NCI-H187 (cell line): Measurements from ENCODE around the gene ACSF3.
"Not testable (repeated sequence)": the region's sequence is repeated elsewhere in the genome, so short reads cannot be mapped to it uniquely, and the experiment has no call there.

ENCODE experiments used
- DNase-seq, 2 experiments: peaks; one replicate each; lab custom pipeline; 2025; lab: John Stamatoyannopoulos, UW

Gene ACSF3

GRCh38 chr16:89190150-89190958, 96.7 kb downstream of the ACSF3 start:
- no peak for DNase-seq

GRCh38 chr16:89191033-89191900, 97.6 kb downstream of the ACSF3 start:
- DNase-seq = no peak

GRCh38 chr16:89191901-89192185, 98.2 kb downstream of the ACSF3 start:
- DNase-seq = no peak

- not testable (repeated sequence) for DNase-seq
These were observed 98.7 kb downstream of the ACSF3 start for GRCh38 chr16:89192186-89192955.

GRCh38 chr16:89192956-89193575, 99.4 kb downstream of the ACSF3 start:
- DNase-seq = no peak

GRCh38 chr16:89193576-89194293, 100.1 kb downstream of the ACSF3 start:
- DNase-seq = no peak

GRCh38 chr16:89194340-89195311, 101.0 kb downstream of the ACSF3 start:
- no peak for DNase-seq

GRCh38 chr16:89195521-89196171, 102.0 kb downstream of the ACSF3 start:
- no peak for DNase-seq

- no peak for DNase-seq
These were observed 103.5 kb downstream of the ACSF3 start for GRCh38 chr16:89197033-89197632.

- DNase-seq = no peak
These were observed 104.2 kb downstream of the ACSF3 start for GRCh38 chr16:89197633-89198416.

- no peak for DNase-seq
These were observed 105.0 kb downstream of the ACSF3 start for GRCh38 chr16:89198417-89199240.

GRCh38 chr16:89199241-89200123, 105.8 kb downstream of the ACSF3 start:
- DNase-seq = no peak

- DNase-seq = no peak
These were observed 106.6 kb downstream of the ACSF3 start, which contains the start of gene SLC22A31 for GRCh38 chr16:89200124-89200849. Gene SLC22A31 (minus strand): TSS chr16:89200537. CDS start chr16:89200501, 36 bp downstream.

GRCh38 chr16:89200850-89201411, 107.3 kb downstream of the ACSF3 start:
- DNase-seq = no peak
